UCSD-AML1 (cell line): ENCODE data around the gene CD99L2.

Source experiments
- DNase-seq: peaks from one replicate; lab custom pipeline; 2025; ENCODE audit not compliant: unreplicated experiment; lab: John Stamatoyannopoulos, UW

The CD99L2 gene

DNA sequence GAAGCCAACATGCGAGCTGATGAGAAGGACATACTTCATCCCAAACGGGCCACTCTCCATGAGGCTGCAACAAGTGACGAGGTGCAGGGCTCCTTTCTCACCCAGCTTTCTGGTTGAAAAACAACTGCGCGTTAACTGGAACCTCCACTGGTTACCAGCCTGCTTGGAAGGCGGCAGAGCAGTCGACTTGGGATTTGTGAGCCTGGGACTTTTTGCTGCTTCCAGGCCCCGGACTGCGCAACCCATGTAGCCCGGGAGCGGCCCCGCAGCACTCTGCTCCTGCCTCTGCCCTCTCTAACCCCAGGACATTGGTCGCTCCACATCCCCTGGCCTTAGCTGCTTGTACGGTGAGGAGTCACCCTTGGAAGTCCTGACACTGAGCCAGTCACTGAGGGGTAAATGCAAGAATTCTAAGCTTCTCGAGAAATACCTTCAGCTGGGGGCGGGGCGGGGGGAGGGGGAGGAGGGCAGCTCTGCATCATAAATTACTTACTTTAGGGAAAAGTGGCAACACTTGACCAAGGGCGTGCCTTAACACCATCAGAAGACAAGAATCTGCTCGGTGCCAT is 132.6 kb downstream of the CD99L2 start:
- no peak for DNase-seq

DNA sequence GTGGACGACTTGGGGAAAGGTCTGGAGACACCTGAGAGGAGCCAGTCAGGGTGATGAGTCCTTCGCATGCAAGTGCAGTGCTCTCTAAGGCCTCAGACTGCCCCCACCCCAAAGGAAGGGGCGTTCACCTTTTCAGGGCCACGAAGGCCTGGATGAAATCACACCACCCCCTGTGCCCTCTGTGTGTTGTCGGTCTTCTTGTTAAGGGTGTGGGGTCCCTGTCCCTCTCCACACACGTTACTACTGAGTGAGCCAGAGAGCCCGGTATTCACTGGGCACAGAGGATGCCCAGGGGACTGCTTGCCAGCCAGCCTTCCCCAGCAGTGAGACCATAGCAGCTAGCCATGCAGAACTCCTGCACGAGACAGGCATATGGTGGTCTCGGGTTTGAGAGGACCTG is 133.2 kb downstream of the CD99L2 start:
- DNase-seq = no peak

DNA sequence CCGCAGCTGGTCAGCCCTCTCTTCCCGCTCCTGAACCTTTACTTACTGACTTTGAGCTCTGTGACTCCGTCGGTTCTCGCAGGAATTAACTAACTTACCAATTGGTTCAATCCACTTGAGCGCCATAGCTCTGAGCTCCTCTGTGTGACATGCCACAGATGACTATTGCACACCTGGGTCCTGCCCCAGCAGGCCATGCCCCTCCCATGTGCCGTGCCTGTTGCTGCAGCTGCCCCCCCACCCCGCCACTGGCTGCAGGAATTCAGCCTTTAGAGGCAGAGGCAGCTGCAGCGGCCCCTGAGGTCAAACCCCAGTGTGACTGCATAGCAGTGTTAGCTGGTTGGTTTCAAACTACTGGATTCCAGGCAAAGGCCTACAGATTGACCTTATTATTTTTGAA is 134.7 kb downstream of the CD99L2 start:
- DNase-seq = no peak

DNA sequence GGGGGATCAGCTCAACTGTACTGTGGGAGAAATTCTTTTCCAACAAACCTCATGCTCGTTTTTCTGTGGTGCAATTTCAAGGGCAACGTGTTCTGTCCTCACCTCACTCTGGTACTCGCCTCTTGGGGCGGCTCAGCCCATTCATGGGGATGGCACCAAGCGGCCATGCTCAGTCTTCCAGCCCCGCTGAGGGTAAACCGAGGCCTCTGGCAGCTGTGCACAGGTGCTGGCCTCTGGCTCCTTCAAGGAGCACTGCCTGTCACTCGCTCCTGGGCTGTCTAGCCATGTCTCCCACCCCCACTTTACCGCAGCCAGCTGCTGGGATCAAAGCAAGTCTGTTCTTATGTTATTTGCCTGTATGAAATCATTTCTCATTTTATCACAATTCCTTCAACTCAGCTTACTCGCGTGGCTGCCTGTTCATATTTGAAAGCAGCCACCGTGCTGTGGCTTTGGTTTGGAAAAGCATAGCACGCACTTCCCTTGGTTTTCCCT is 135.1 kb downstream of the CD99L2 start:
- DNase-seq = no peak

DNA sequence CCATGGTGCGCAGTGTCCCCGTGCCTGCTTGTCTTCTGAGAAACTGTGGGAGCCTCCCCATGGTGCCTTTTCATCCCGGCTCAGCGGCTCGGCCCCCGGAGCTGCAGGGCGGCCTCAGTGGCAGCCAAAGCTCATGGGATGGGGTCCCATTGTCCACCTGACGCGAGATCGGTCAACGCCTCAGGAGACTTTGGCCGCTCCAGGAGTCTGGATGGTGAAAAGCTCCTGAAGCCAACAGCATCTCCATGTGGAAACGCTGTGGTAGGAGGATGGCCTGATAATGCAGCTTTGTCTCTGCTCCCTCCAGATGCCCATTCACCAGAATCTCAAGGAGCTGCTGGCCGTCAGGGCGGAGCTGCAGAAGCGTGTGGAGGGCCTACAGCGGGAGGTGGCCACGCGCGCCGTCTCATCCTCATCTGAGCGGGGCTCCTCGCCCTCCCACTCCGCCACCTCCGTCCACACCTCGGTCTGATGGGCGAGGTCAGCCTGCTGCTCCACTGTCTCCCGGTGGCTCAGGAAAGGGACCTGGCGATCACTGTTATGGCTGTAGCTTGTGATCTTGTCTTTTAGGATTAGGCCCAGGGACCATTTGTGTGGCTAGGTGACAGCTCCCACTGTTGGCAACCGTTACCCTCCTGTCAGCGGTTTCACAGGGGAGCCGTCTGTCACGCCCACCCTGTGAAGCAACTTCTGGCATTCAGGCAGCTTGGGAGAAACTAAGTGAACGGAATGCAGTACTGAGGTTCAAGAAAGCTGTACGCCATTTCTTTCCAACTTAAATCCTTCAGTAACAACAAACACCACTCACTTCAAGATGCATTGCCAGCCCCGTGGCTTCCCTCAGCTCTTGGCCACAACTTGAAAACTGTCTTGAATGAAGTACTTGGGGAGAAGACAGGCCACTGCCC is 136.0 kb downstream of the CD99L2 start:
- no peak for DNase-seq

DNA sequence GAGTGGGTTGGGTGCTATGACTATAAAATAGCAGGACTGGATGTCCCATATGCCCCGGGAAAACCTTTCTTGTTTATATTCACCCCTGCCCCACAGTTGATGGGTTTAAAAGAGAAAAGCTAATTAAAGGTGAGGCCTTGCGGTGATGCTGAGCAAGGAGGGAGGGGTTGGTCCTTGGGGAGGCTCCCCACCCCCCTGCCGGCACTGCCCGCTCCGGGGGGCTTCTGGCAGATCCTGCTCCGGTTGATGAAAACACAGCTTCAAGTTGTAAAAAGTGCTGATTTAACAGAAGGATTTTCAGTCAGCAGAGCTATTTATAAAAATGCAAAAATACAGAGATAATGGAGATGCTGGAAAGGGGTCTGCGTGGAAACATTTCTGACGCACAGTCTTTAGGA is 136.7 kb downstream of the CD99L2 start:
- no peak for DNase-seq

DNA sequence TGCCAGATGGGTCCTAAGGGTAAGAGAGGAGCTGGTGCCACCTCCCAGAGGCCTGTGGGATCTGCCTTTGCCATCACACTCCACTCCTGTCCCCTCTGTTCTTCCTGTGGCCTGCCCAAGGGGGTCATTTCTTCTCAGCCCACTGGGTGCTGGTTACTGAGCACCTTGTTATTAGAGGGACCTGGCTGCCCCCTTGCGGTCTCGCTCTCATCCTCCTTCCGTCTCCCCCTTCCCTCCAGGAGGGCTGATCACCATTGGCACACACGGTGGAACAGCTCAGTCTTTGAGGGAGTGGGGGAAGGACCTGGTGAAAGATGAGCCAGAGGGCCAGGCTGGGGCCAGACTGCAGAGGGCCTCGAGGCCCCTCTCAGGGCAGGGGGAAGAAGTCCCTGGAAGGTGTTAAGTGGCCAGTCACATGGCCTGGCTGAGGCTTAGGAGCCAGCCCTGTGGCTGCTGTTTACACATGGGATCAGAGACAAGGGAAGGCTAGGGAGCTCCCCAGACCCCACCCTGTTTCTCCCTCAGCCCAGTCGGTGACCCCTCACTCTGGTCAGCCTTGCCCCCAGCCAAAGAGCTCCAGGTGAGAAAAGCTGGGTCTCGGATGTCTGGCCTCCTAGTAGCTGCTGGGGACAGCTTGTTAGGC is 137.2 kb downstream of the CD99L2 start:
- no peak for DNase-seq

DNA sequence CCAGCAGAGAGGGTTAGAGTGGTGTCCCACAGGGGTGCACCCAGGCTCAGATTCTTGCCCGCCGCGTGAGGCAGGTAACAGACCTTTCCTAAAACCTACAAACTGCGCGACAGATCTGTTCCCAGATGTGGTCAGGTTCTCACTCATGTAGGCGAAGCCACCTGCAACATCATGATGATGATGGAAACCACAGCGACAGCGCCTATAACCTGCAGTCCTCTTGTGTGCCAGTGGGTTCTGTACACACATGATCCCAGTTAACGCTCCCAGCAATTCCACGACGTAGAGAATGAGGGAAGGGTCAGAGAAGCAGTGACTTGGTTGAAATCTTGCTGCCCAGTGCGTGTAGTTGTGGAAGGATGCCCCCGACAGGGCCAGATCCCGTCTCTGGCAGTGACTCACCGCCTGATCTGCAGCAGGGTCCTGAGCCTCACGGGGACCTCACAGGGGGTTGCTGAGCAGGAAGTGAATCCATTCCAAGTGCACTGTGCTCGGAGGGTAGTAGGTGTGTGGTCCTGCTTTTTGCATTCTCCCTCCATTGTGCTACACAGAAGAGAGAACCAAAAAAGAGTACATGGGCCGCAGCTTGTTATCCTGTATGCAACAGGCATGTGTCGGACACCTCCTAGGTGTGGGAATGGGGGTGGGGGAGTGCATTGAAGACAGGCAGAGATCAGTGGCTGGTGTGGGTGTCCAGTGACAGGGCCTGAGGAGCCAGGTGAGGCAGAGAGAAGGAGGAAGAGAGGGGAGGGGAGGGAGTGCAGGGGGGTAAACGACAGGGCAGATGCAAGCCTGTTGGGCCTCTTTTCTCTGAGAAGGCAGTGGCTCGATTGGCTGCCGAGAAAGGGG is 138.7 kb downstream of the CD99L2 start:
- no peak for DNase-seq

DNA sequence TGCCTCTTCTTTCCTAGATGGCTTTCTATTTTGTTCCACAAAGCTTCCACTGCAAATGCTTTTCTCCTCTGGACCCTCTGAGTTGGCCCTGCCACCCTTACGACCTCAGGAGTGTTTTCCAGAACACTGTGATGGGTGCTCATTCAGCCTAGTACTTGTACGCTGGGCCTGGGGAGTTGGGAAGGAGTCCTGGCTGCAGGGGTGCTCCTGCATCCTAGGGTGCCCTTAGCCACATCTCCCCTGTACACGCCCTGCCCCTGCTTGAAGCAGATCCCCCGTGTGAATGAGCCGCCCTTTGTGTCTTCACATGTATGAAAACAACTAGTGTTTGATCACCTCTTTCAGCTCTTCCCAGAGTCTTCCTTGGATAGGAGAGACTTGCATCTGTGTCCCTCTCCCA is 141.1 kb downstream of the CD99L2 start:
- DNase-seq = no peak

DNA sequence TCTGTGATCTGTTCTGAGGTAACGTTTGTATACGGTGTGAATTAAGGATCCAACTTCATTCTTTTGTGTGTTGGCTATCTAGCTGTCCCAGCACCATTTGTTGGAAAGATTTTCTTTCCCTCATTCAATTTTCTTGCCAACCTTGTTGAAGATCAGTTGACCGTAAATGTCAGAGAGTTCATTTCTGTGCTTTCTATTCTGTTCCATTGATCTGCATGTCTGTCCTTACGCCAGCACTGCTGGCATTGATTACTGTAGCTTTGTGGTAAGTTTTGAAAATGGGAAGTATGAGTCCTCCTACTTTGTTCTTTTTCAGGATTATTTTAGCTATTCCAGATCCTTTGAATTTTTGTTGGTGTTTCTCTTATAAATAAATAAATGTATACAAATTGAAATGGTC is 144.5 kb downstream of the CD99L2 start:
- DNase-seq = no peak

DNA sequence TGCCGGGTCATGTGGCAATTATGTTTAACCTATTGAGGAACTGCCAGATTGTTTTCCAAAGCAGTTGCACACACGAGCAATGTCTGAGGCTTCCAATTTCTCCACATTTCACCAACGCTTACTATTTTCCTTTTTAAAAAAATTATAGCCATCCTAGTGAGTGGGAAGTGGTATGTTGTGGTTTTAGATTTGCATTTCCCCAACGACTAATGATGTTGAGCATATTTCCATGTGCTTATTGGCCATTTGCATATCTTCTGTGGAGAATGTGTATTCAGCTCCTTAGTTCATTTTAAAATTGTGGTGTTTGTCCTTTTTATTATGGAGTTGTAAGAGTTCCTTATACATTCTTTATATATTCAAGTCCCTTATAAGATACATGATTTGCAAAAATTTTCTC is 145.1 kb downstream of the CD99L2 start:
- no peak for DNase-seq

DNA sequence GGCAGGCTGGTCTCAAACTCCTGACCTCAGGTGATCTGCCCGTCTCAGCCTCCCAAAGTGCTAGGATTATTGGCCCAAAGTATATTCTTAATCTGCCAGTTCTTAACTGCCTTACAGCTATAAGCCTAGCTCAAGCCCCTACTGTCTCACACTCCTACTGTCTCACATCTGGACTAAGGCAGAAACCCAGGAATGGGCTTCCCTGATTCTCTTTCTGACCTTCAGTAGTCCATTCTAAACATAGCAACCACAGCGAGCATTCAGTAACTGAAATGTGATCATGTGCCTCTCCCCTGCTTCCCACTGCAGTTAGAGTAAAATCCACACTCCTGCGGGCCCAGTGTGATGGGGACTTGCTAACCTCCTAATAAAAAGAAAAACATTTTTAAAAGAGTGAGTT is 146.3 kb downstream of the CD99L2 start:
- no peak for DNase-seq

DNA sequence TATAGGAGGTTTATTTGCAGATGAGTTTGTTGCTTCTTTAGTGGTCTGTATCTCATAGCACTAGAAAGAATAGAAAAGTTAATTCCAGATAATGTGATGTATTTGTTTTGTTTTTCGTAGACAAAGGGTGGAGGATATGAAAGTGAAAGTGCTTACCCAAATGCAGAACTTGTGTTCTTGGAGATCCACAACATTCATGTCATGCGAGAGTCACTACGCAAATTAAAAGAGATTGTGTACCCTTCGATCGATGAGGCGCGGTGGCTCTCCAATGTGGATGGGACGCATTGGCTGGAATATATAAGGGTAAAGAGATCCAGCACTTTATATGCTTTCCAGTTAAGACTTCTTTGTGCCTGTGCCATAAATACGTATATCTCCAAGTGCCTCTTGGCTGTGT is 162.0 kb downstream of the CD99L2 start:
- no peak for DNase-seq

DNA sequence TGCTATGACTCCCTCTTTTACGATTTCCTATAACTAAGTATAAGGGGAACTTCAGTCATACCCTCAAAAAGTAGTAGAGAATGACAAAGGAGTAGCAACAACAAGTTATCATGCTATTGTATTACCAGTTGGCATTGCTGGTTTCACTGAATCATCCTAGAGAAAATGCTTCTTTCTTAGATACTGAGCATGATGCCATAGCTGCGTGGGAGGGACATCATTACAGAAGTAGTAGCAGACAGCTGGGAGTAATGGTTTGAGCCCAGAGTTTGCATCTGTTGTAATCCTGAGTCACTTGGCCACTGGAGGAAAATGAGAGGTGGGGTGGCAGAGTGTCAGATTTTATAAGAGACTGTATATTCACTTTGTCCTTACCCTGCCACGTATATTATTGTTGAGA is 166.7 kb downstream of the CD99L2 start:
- no peak for DNase-seq

DNA sequence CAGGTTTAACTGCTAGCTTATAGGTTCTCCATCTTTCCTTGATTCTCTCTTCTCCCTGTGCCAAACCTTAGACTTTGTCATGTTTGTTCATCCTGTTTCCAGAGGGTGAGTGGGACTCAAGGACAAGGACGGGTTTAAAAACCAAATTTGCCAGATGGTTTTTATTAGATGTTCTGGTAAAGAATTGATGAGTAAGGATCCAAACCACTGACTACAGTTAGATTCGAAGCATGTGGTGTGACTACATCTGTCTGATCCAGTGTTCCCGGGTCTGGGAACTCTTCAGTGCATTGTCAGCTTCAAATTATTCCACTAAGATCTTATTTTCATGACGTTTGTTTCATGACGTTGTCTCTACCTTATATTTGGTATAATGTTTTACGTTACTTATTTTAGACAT is 167.7 kb downstream of the CD99L2 start:
- DNase-seq = no peak

DNA sequence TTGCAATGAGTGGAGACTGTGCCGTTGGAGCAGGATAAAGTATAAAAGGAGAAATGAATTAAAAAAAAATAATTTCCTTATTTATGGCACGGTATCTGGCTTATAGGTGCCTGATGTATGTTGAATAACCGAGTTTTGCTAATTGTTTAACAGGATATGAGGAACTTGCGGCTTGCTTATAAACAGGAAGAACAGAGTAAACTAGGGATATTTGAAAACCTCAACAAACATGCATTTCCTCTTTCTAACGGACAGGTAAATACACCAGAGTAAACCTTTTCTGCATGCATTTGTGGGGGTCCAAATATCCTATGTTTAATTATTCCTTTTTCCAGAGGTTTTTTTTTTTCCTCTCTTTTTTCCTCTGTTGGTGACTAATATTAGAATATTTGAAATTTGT is 168.5 kb downstream of the CD99L2 start:
- DNase-seq = no peak

DNA sequence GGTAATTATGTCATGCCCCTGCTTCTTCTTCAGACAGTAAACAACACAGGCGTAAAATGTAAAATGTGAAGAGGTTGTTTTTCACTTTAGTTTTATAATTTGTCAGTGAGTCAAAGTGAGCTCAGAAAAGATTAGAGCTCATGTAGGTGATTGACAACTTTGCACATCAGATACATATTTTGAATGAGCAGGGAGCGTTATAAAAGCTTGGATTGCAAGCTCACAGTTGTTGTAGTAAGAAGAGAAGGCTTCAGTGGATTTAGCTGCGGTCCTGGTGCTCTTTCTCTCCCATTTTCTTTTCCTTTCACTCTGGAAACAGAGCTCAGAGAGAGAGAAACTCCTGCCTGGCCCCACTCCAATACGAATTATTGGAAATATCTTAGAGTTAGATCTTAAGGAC is 178.8 kb downstream of the CD99L2 start:
- no peak for DNase-seq
